GM12801 (cell line): ENCODE data around the gene ZGRF1.

Source experiments
- TF ChIP-seq, protein P1 (sequence below): IDR thresholded peaks from one replicate; pipeline ENCODE4 v1.5.1; 2011; ENCODE audit warnings: control low read depth; ENCODE audit not compliant: insufficient read length; ENCODE audit errors: extremely low read depth

Gene ZGRF1, protein sequence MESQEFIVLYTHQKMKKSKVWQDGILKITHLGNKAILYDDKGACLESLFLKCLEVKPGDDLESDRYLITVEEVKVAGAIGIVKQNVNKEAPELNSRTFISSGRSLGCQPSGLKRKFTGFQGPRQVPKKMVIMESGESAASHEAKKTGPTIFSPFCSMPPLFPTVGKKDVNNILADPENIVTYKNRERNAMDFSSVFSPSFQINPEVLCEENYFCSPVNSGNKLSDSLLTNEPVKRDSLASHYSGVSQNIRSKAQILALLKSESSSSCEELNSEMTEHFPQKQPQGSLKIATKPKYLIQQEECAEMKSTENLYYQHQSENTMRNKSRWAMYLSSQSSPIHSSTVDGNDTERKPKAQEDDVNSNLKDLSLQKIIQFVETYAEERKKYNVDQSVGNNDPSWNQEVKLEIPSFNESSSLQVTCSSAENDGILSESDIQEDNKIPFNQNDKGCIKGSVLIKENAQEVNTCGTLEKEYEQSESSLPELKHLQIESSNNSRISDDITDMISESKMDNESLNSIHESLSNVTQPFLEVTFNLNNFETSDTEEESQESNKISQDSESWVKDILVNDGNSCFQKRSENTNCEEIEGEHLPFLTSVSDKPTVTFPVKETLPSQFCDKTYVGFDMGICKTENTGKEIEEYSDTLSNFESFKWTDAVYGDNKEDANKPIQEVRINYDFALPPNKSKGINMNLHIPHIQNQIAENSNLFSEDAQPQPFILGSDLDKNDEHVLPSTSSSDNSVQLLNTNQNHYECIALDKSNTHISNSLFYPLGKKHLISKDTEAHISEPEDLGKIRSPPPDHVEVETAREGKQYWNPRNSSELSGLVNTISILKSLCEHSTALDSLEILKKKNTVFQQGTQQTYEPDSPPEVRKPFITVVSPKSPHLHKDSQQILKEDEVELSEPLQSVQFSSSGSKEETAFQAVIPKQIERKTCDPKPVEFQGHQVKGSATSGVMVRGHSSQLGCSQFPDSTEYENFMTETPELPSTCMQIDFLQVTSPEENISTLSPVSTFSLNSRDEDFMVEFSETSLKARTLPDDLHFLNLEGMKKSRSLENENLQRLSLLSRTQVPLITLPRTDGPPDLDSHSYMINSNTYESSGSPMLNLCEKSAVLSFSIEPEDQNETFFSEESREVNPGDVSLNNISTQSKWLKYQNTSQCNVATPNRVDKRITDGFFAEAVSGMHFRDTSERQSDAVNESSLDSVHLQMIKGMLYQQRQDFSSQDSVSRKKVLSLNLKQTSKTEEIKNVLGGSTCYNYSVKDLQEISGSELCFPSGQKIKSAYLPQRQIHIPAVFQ (N-terminal part only)

GRCh38 chr4:112636688-112637551, at the start of gene ZGRF1, which contains the start of gene LARP7:
Gene ZGRF1 (minus strand): TSS chr4:112636909. CDS start chr4:112633176, 3,733 bp downstream.
Gene LARP7 (plus strand): TSS chr4:112637143. CDS start chr4:112644670, 7,527 bp downstream.
- TF ChIP-seq, protein P1, sequence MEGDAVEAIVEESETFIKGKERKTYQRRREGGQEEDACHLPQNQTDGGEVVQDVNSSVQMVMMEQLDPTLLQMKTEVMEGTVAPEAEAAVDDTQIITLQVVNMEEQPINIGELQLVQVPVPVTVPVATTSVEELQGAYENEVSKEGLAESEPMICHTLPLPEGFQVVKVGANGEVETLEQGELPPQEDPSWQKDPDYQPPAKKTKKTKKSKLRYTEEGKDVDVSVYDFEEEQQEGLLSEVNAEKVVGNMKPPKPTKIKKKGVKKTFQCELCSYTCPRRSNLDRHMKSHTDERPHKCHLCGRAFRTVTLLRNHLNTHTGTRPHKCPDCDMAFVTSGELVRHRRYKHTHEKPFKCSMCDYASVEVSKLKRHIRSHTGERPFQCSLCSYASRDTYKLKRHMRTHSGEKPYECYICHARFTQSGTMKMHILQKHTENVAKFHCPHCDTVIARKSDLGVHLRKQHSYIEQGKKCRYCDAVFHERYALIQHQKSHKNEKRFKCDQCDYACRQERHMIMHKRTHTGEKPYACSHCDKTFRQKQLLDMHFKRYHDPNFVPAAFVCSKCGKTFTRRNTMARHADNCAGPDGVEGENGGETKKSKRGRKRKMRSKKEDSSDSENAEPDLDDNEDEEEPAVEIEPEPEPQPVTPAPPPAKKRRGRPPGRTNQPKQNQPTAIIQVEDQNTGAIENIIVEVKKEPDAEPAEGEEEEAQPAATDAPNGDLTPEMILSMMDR = no peak

DNA sequence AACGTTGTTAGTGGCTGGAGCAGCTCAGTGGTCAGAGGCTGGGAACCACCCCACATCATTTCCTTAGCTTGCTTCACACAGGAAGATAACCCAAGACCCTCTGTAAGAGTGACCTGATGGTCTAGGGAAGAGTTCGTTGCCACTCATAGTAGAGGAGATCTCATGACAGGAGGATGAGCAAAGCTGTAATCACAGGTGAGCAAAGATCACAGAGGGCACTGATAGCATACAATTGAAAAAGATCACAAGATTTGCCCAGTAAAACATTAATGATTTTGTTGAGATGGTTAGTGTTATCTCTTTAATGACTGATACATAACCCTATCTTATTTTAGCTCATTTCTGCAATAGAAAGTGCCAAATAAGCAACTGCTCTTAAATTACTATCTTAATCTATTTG, 44.3 kb upstream of the ZGRF1 start:
- TF ChIP-seq, protein P1 = no peak

DNA sequence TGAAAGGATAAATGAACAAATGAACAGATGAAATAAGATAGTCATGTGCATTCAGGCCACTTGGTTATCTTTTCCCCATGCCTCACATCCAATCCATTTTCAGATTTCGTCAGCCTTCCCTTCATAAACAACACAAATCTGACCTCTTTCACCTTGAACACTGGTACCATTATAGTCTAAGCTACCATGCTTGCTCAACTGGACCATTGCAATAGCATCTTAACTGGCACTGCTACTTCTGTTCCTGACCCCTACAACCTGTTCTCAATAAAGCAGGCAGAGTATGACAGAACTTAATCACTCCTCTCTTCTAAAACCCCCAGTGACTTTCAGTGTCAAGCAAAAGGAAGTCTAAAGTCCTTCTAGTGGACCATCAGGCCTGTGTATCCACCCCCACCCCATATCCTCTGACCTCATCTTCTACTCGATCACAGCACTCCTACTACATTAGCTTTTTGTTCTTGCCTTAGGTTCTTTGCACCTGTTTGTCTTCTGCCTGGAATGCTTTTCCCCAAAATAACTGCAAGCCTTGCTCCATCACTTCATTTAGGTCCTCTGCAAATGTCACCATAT, 40.9 kb upstream of the ZGRF1 start:
- TF ChIP-seq, protein P1 = no peak

- TF ChIP-seq, protein P1 = no peak
Measured at GRCh38 chr4:112674376-112674775, 37.7 kb upstream of the ZGRF1 start.

GRCh38 chr4:112673686-112674085, 37.0 kb upstream of the ZGRF1 start:
- TF ChIP-seq, protein P1 = no peak

- TF ChIP-seq, protein P1 = no peak
Measured at GRCh38 chr4:112673076-112673475, 36.4 kb upstream of the ZGRF1 start.
